Liver (tissue), 9 donors: ENCODE data around the gene ADAMTS16. TPM values are rescaled to one million over a fixed set of nuclear protein-coding genes. Genes with fewer than 3 reads are reported as not detected.

ENCODE experiments used
- DNase-seq: peaks from one replicate; pipeline ENCODE4 v3.0.0-alpha.2; 2017; ENCODE audit warnings: low spot score
- H3K27ac ChIP-seq, 2 donors: one replicate each; pipeline ENCODE4 v1.7.0; 2013; ENCODE audit warnings: inconsistent platforms in 2 of 2, low read length in 2 of 2, control low read depth in 1 of 2, low read depth in 1 of 2, mild to moderate bottlenecking in 1 of 2
- H3K27me3 ChIP-seq, 4 donors: one replicate each; pipeline versions ENCODE4 v1.6.1 to v1.7.0; 2013; ENCODE audit warnings: low read length in 3 of 4, inconsistent platforms in 1 of 4, mild to moderate bottlenecking in 1 of 4, moderate library complexity in 1 of 4; ENCODE audit not compliant: control insufficient read depth in 4 of 4, insufficient read depth in 4 of 4
- H3K36me3 ChIP-seq, 4 donors: one replicate each; pipeline versions ENCODE4 v1.6.1 to v1.7.0; 2013; ENCODE audit warnings: low read length in 3 of 4, mild to moderate bottlenecking in 3 of 4, low read depth in 1 of 4, moderate library complexity in 1 of 4; ENCODE audit not compliant: control insufficient read depth in 4 of 4, insufficient read depth in 3 of 4
- H3K4me1 ChIP-seq, 4 donors: one replicate each; pipeline versions ENCODE4 v1.6.1 to v1.7.0; 2013; ENCODE audit warnings: low read length in 3 of 4, mild to moderate bottlenecking in 3 of 4, moderate library complexity in 1 of 4; ENCODE audit not compliant: control insufficient read depth in 4 of 4, insufficient read depth in 4 of 4
- H3K4me3 ChIP-seq, 3 donors: one replicate each; pipeline versions ENCODE4 v1.6.1 to v1.7.0; 2013; ENCODE audit warnings: low read length in 3 of 3, control low read depth in 1 of 3, low read depth in 1 of 3, mild to moderate bottlenecking in 1 of 3
- H3K9ac ChIP-seq, 2 donors: one replicate each; pipeline ENCODE4 v1.7.0; 2013; ENCODE audit warnings: low read length in 2 of 2, mild to moderate bottlenecking in 2 of 2, moderate library complexity in 2 of 2, control low read depth in 1 of 2, low read depth in 1 of 2
- H3K9me3 ChIP-seq, 4 donors: one replicate each; pipeline versions ENCODE4 v1.6.1 to v1.7.0; 2013; ENCODE audit warnings: low read length in 3 of 4; ENCODE audit not compliant: control insufficient read depth in 4 of 4
- ATF3 ChIP-seq: IDR thresholded peaks from 2 replicates; pipeline ENCODE4 v1.6.1; 2016; ENCODE audit warnings: antibody characterized with exemption
- EGR1 ChIP-seq, 2 donors: IDR thresholded peaks; 2 replicates each; pipeline ENCODE4 v1.6.1; 2016 to 2018; ENCODE audit warnings: antibody characterized with exemption in 2 of 2, low read depth in 2 of 2
- FOXA1 ChIP-seq: IDR thresholded peaks from 2 replicates; pipeline ENCODE4 v1.6.1; 2016; ENCODE audit warnings: antibody characterized with exemption
- FOXA2 ChIP-seq: IDR thresholded peaks from 2 replicates; pipeline ENCODE4 v1.6.1; 2016; ENCODE audit warnings: antibody characterized with exemption
- GABPA ChIP-seq, 2 donors: IDR thresholded peaks in 1 of 2; conservative IDR thresholded peaks in 1 of 2; 2 replicates each; pipeline ENCODE4 v1.6.1; 2016; ENCODE audit warnings: antibody characterized with exemption in 2 of 2, mild to moderate bottlenecking in 1 of 2, moderate library complexity in 1 of 2
- HNF4A ChIP-seq, 2 donors: conservative IDR thresholded peaks; 2 replicates each; pipeline ENCODE4 v1.6.1; 2016; ENCODE audit warnings: antibody characterized with exemption in 2 of 2, mild to moderate bottlenecking in 2 of 2
- JUND ChIP-seq, 2 donors: IDR thresholded peaks; 2 replicates each; pipeline ENCODE4 v1.6.1; 2016; ENCODE audit warnings: antibody characterized with exemption in 2 of 2
- MAX ChIP-seq: IDR thresholded peaks from 2 replicates; pipeline ENCODE4 v1.6.1; 2016; ENCODE audit warnings: antibody characterized with exemption
- RAD21 ChIP-seq, 2 donors: IDR thresholded peaks; 2 replicates each; pipeline ENCODE4 v1.6.1; 2016; ENCODE audit warnings: antibody characterized with exemption in 2 of 2, mild to moderate bottlenecking in 2 of 2
- REST ChIP-seq: IDR thresholded peaks from 2 replicates; pipeline ENCODE4 v1.6.1; 2016; ENCODE audit warnings: antibody characterized with exemption, mild to moderate bottlenecking
- RXRA ChIP-seq, 2 donors: IDR thresholded peaks; 2 replicates each; pipeline ENCODE4 v1.6.1; 2017 to 2018; ENCODE audit warnings: antibody characterized with exemption in 2 of 2, mild to moderate bottlenecking in 1 of 2
- SP1 ChIP-seq: IDR thresholded peaks from 2 replicates; pipeline ENCODE4 v1.6.1; 2018; ENCODE audit warnings: antibody characterized with exemption, mild to moderate bottlenecking
- TAF1 ChIP-seq: conservative IDR thresholded peaks from 2 replicates; pipeline ENCODE4 v1.6.1; 2016; ENCODE audit warnings: antibody characterized with exemption, mild to moderate bottlenecking
- YY1 ChIP-seq: IDR thresholded peaks from 2 replicates; pipeline ENCODE4 v1.6.1; 2016; ENCODE audit warnings: antibody characterized with exemption, mild to moderate bottlenecking
- ZBTB33 ChIP-seq: IDR thresholded peaks from 2 replicates; pipeline ENCODE4 v1.6.1; 2016; ENCODE audit warnings: antibody characterized with exemption
- WGBS: extraction: QIAGEN DNeasy Blood & Tissue Kit; methylation state at CpG from one replicate; pipeline ENCODE4 v1.1.7; 2013; 5-methylcytosine and 5-hydroxymethylcytosine counted together
- polyA plus RNA-seq, 2 donors: library from polyadenylated mRNA; stranded (reverse) in 1 of 2; unstranded in 1 of 2; fragments of 200-250 nt in 1 of 2; fragments of >200 nt in 1 of 2; fragmentation: Nextera tagmentation in 1 of 2; extraction: Ambion mirVana in 1 of 2; gene quantifications; one replicate each; pipeline versions ENCODE4 v1.2.1 to v1.2.3, GENCODE V29; 2013 to 2015
- total RNA-seq, 2 donors: library from RNA; depleted of rRNA; stranded (reverse); fragments of >200 nt; gene quantifications; one replicate each; pipeline ENCODE4 v1.2.3, GENCODE V29; 2014
- donor health status: healthy.
- donor health status: healthy.
- donor health status: healthy.
- donor health status: healthy.
- donor health status: healthy.

The ADAMTS16 gene
- total and polyA plus RNA-seq, 4 donors: under 0.01 to 0.84 TPM; not detected in 2

- Histone ChIP-seq H3K9me3 (no peaks in the 10 kb centered on the region), H3K27ac (no peak overlapping the region), H3K36me3 (no peaks in the 10 kb centered on the region), H3K4me3 (no peak overlapping the region), H3K4me1 (no peaks in the 10 kb centered on the region), H3K9ac (no peak overlapping the region), H3K27me3 (no peaks in the 10 kb centered on the region)
- DNase-seq: no peak
- TF ChIP-seq JUND (IDR thresholded peaks at IDR 0.05): no peak
- TF ChIP-seq HNF4A (conservative IDR thresholded peaks at IDR 0.05): no peak
- no peak for TF ChIP-seq GABPA (IDR thresholded peaks at IDR 0.05 in 1 of 2, conservative IDR thresholded peaks at IDR 0.05 in 1 of 2)
- no peak for TF ChIP-seq RXRA (IDR thresholded peaks at IDR 0.05)
- TF ChIP-seq RAD21 (IDR thresholded peaks at IDR 0.05): no peak
- 91% methylated on average over 15 of the region's 15 CpGs for WGBS
Observed at GRCh38 chr5:5320062-5320805, 180.1 kb downstream of the ADAMTS16 start.

GRCh38 chr5:5321137-5321536 lies 181.0 kb downstream of the ADAMTS16 start:
- no peaks in the 10 kb centered on the region for H3K4me1 ChIP-seq
- H3K4me3 ChIP-seq: no peak overlapping the region
- H3K27me3 ChIP-seq: no peaks in the 10 kb centered on the region
- 97% methylated on average over 2 of the region's 2 CpGs for WGBS
- no peak for TF ChIP-seq HNF4A (conservative IDR thresholded peaks at IDR 0.05)
- TF ChIP-seq RAD21 (IDR thresholded peaks at IDR 0.05): no peak
- no peak for TF ChIP-seq RXRA (IDR thresholded peaks at IDR 0.05)
- TF ChIP-seq TAF1: no peak
- no peak for TF ChIP-seq JUND (IDR thresholded peaks at IDR 0.05)
- no peak for TF ChIP-seq FOXA2
- no peak for TF ChIP-seq ZBTB33
- TF ChIP-seq MAX: no peak
- no peak overlapping the region for H3K27ac ChIP-seq
- no peaks in the 10 kb centered on the region for H3K9me3 ChIP-seq
- no peak overlapping the region for H3K9ac ChIP-seq
- DNase-seq: no peak
- no peaks in the 10 kb centered on the region for H3K36me3 ChIP-seq

- H3K36me3 ChIP-seq: no peaks in the 10 kb centered on the region
- no peak for DNase-seq
- no peaks in the 10 kb centered on the region for H3K27me3 ChIP-seq
- H3K4me1 ChIP-seq: no peaks in the 10 kb centered on the region
- H3K4me3 ChIP-seq: no peak overlapping the region
- WGBS: 98% methylated on average over 2 of the region's 2 CpGs
- H3K9me3 ChIP-seq: no peaks in the 10 kb centered on the region
- H3K9ac ChIP-seq: no peak overlapping the region
- no peak overlapping the region for H3K27ac ChIP-seq
- TF ChIP-seq ZBTB33 (no peak), FOXA2 (no peak), MAX (no peak), EGR1 (IDR thresholded peaks at IDR 0.05; ENCODE audit: low read depth in 2 of 2) (no peak), ATF3 (no peak), YY1 (no peak), FOXA1 (no peak), GABPA (IDR thresholded peaks at IDR 0.05 in 1 of 2, conservative IDR thresholded peaks at IDR 0.05 in 1 of 2) (no peak), SP1 (no peak), RAD21 (IDR thresholded peaks at IDR 0.05) (no peak), REST (no peak), HNF4A (conservative IDR thresholded peaks at IDR 0.05) (no peak), JUND (IDR thresholded peaks at IDR 0.05) (no peak), RXRA (IDR thresholded peaks at IDR 0.05) (no peak)
Observed at GRCh38 chr5:5323551-5323950, 183.4 kb downstream of the ADAMTS16 start.
